Adrenal gland (tissue), 12 donors: ENCODE measurements around the gene EVA1C. TPM values are rescaled to one million over a fixed set of nuclear protein-coding genes. Genes with fewer than 3 reads are reported as not detected.

Experiments used
- DNase-seq, 7 donors: peaks; one replicate each; pipeline ENCODE4 v3.0.0-alpha.2; 2019 to 2020
- H3K27ac ChIP-seq, 5 donors: fragments of 200-600 bp; sonication (generic) in 4 of 5; 1 replicate in 3 of 5; 2 replicates in 2 of 5; pipeline versions ENCODE4 v1.5.1 to v1.8.0; 2016 to 2020; ENCODE audit warnings: mild to moderate bottlenecking in 1 of 5
- H3K27me3 ChIP-seq: fragments of 200-600 bp; 2 replicates; pipeline ENCODE4 v1.8.0; 2021
- H3K36me3 ChIP-seq, 2 donors: fragments of 200-600 bp; replicated peaks in 1 of 2; 1 replicate in 1 of 2; 2 replicates in 1 of 2; pipeline versions ENCODE4 v1.5.1 to v1.8.0; 2018 to 2022
- H3K4me1 ChIP-seq, 2 donors: fragments of 200-600 bp; replicated peaks in 1 of 2; 1 replicate in 1 of 2; 2 replicates in 1 of 2; pipeline versions ENCODE4 v1.5.1 to v1.8.0; 2018 to 2021
- H3K4me3 ChIP-seq, 4 donors: fragments of 200-600 bp; sonication (generic) in 3 of 4; one replicate each; pipeline ENCODE4 v1.5.1; 2016 to 2018
- H3K9me3 ChIP-seq, 3 donors: fragments of 200-600 bp; sonication (generic) in 1 of 3; replicated peaks in 1 of 3; 1 replicate in 2 of 3; 2 replicates in 1 of 3; pipeline versions ENCODE4 v1.5.1 to v1.8.0; 2016 to 2021
- CTCF ChIP-seq, 6 experiments: fragments of 450-650 bp in 4 of 6; fragments of 200-600 bp in 2 of 6; sonication (generic) in 1 of 6; IDR thresholded peaks; 1 replicate in 5 of 6; 2 replicates in 1 of 6; pipeline versions ENCODE4 v1.5.1 to v1.8.0; 2016 to 2021; ENCODE audit warnings: antibody characterized with exemption in 6 of 6, mild to moderate bottlenecking in 2 of 6, moderate library complexity in 1 of 6
- POLR2A ChIP-seq, 2 donors: fragments of 450-650 bp; IDR thresholded peaks; one replicate each; pipeline ENCODE4 v1.6.1; 2017; ENCODE audit warnings: antibody characterized with exemption in 2 of 2, mild to moderate bottlenecking in 2 of 2, moderate library complexity in 1 of 2
- WGBS, 4 donors: extraction: QIAGEN DNeasy Blood & Tissue Kit in 2 of 4; methylation state at CpG; one replicate each; pipeline versions ENCODE4 v1.1.5 to v1.1.7; 2013 to 2017; 5-methylcytosine and 5-hydroxymethylcytosine counted together
- intact Hi-C, 2 donors: fragments of 100-400 bp; cut with DNase I; formaldehyde crosslinking; loops; one replicate each; pipeline versions ENCODE4 v1.14.1 to v1.15.0; 2022 to 2023
- polyA plus RNA-seq, 3 donors: library from polyadenylated mRNA; stranded (reverse); fragments of 200-250 nt in 2 of 3; fragments of 350-450 nt in 1 of 3; fragmentation: Illumina TruSeq in 1 of 3; extraction: RNeasy Lipid Tissue Mini Kit (QIAGEN cat#74804) in 1 of 3; gene quantifications; one replicate each; pipeline ENCODE4 v1.2.3, GENCODE V29; 2013 to 2014
- total RNA-seq, 9 donors: library from RNA; depleted of rRNA in 4 of 9; stranded (reverse); fragments of >200 nt in 4 of 9; fragments of 120-200 nt in 1 of 9; fragmentation: NEBNext Ultra II Directional in 1 of 9; extraction: Animal tissue kit (Norgen Biotek cat#: 25700) in 1 of 9; gene quantifications; one replicate each; pipeline versions ENCODE4 v1.1.0 to v1.2.4, GENCODE V29; 2013 to 2023
- donor health status: healthy with polysubstance abuse.
- donor health status: Bipolar disorder and iron deficiency.
- donor health status: DM: yes; HTN: yes; CAD: no.
- donor health status: DM: no; HTN: no; CAD: no.
- donor health status: DM: no; HTN: no; CAD: no.
- donor health status: DM: yes; HTN: yes; CAD: no.

Gene EVA1C
- total and polyA plus RNA-seq, 12 donors, result 0.94 to 33.2 (median 12.1) TPM

- Histone ChIP-seq H3K27ac (no peak overlapping the region), H3K9me3 (no peaks in the 10 kb centered on the region), H3K4me3 (no peak overlapping the region), H3K27me3 (no peaks in the 10 kb centered on the region), H3K4me1 (no peaks in the 10 kb centered on the region), H3K36me3 (no peaks in the 10 kb centered on the region)
- intact Hi-C loops, result no loop called here
- no peak for TF ChIP-seq POLR2A (IDR thresholded peaks at IDR 0.05)
- no peak for TF ChIP-seq CTCF (IDR thresholded peaks at IDR 0.05)
- WGBS, 4 donors, result 82 to 86% (median 84%) methylated on average over 4 of the region's 4 CpGs
- DNase-seq, result no peak
Measured at GRCh38 chr21:32544697-32545096, 132.2 kb downstream of the EVA1C start.

GRCh38 chr21:32545948-32546441 lies 133.5 kb downstream of the EVA1C start:
- WGBS, 4 donors, result 88 to 91% (median 90%) methylated on average over 6 of the region's 6 CpGs
- intact Hi-C loops, result no loop called here
- Histone ChIP-seq H3K4me1 (no peaks in the 10 kb centered on the region), H3K27me3 (no peaks in the 10 kb centered on the region), H3K27ac (no peak overlapping the region), H3K4me3 (no peak overlapping the region), H3K9me3 (no peaks in the 10 kb centered on the region), H3K36me3 (no peaks in the 10 kb centered on the region)
- no peak for DNase-seq
- TF ChIP-seq CTCF (IDR thresholded peaks at IDR 0.05) (no peak), POLR2A (IDR thresholded peaks at IDR 0.05) (no peak)

GRCh38 chr21:32547018-32547417 lies 134.5 kb downstream of the EVA1C start:
- intact Hi-C loops, result no loop called here
- no peak for DNase-seq
- Histone ChIP-seq H3K27me3 (no peaks in the 10 kb centered on the region), H3K4me1 (no peaks in the 10 kb centered on the region), H3K27ac (no peak overlapping the region), H3K9me3 (no peaks in the 10 kb centered on the region), H3K4me3 (no peak overlapping the region), H3K36me3 (no peaks in the 10 kb centered on the region)
- TF ChIP-seq POLR2A (IDR thresholded peaks at IDR 0.05) (no peak), CTCF (IDR thresholded peaks at IDR 0.05) (no peak)
- WGBS, 4 donors, result 81 to 88% (median 87%) methylated on average over 4 of the region's 4 CpGs

GRCh38 chr21:32548978-32549377 lies 136.5 kb downstream of the EVA1C start:
- intact Hi-C loops, result no loop called here
- Histone ChIP-seq H3K36me3 (no peaks in the 10 kb centered on the region), H3K4me3 (no peak overlapping the region), H3K9me3 (no peaks in the 10 kb centered on the region), H3K27me3 (no peaks in the 10 kb centered on the region), H3K27ac (no peak overlapping the region), H3K4me1 (no peaks in the 10 kb centered on the region)
- TF ChIP-seq POLR2A (IDR thresholded peaks at IDR 0.05) (no peak), CTCF (IDR thresholded peaks at IDR 0.05) (no peak)
- no peak for DNase-seq
- 61 to 80% (median 68%) methylated on average over 8 of the region's 8 CpGs for WGBS, 4 donors
